ENCODE measurements around the gene CDK11B.
"Not testable (repeated sequence)": the region's sequence is repeated elsewhere in the genome, so short reads cannot be mapped to it uniquely, and the experiment has no call there.

CDK11B gene

DNA sequence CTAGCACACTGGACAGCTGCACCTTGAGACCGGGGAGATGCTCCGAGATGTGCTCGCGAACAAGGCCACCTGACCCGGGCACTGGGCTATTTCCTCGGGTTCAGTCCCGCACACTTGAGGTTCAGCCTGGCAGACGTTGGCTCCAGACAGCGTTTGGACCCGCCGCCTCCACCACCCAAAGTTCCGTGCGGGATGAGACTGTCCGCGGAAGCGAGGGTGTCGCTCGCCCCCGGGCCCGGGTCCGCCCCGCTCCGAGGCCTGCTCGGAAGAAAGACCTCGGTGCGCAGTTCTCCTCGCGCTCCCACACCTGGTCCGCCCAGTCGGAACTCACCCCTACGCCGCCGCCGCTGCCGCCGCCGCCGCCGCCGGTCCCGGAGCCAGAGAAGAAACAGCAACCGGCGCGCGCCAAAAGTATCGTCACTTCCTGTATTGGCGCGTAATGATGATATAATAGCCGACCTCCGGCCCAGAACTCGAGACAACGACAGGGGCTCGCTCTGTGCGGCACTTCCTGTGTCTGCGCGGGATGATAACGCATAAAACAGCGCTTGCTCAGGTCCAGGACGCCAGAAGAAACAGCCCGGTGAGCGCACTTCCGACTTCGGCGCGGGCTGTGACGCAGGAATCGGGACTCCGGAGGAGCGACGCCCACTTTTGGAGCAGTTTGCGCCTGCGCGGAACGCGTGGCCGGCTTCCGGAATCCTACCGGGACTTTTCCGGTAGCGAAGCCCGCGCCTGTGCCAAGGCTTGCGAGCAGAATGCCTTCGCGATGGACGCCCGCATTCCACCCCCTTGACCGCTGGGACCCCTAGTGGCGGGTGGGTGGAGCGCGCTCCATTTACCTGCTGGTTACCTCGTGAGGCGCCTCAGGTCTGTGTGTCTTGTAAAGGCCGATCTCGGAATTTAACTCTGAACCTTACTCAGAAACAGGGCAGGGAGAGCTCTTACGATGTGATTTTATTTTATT is at the start of gene CDK11B:
CDK11B (minus strand) TSS at position 422 of the 967 bp plus-strand sequence. CDS start 1,519 bp downstream, outside the sequence.
- peak; percentile 99 for DNase-seq

DNA sequence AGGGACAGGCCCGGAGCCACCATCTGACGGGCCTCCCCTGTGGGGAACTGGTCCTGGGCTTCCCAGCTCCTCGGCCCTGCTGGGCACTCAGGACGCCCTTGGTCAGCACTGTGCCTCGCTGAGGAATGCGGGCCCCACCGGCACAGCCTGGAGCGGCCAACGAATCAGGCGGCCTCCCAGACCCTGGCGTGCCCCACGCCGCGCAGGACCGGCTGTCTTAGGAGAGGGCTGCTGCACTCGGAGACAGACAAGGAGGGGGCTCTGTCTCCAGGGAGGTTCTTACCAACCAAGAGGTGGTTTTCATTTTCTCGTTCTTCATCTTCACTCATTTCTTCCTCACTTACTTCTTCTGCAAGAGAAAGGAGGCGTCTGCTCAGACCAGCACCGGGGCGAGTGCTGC is 49.1 kb upstream of the CDK11B start:
- peak; percentile 30 for DNase-seq

DNA sequence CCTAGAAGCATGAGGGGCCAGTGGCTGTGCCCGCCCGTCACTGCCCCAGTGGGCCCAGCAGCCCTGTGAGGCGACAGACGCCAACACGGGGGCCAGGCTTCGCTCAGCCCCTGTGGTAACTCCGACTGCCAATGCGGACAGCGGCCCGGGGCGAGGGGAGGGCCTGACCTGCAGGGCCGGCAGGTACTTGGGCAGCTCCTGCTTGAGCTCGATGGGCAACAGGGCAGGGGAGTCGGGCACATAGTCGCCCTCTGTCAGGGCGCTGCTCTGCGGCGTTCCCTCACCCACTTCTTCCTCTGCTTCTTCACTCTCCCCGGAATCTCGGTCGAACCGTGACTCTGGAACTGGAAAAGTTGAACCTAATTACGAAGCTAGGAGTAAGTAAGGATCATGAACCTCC is 48.4 kb upstream of the CDK11B start:
- peak; percentile 42 for DNase-seq

DNA sequence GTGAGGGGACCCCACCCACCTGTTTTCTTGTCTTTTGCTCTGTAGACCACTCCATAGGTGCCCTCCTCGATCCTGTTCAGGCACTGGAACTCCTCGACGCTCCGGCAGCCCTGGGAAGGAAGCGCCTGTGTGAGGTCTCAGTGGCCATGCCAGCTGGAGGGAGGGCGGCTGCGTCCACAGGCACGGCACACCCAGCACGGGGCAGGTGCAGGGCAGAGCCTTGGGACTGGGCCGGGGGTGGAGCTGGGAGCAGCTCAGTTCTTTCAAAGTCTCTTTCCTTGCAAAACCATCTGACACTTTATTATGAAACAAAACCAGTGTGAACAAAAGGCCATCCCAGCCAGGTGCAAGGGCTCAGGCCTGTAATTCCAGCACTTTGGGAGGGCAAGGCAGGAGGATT is 46.8 kb upstream of the CDK11B start:
- DNase-seq = not testable (repeated sequence)

DNA sequence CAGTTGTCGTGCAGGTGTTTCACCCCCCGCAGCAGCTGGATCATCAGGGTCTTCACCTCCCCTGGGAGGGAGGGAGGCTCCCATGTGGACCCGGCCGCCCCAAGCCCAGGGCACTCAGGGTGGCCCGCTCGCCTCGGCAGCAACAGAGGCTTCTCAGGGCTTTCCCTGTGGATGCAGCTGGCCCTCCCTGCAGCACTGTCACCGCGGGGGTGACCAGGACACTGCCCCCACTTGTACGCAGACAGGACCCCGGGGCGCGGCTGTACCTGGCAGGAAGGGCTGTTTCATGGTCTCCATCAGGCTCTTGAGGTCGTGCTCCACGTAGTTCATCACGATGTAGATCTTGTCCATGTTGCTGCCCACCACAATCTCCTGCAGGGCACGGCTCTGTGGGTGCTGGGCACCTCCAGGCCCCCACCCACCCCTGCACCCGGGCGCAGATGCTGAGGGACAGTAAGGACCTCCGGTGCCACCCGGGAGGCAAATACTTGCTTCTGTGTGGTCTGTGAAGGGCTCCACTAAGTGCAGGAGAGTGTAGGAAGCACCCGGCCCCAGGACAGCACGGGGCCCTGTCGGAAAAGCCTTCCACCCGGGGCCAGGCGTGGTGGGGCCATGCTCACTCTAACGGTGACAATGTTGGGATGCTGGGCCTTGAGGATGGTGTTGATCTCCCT is 45.6 kb upstream of the CDK11B start:
- peak; percentile 46 for DNase-seq

DNA sequence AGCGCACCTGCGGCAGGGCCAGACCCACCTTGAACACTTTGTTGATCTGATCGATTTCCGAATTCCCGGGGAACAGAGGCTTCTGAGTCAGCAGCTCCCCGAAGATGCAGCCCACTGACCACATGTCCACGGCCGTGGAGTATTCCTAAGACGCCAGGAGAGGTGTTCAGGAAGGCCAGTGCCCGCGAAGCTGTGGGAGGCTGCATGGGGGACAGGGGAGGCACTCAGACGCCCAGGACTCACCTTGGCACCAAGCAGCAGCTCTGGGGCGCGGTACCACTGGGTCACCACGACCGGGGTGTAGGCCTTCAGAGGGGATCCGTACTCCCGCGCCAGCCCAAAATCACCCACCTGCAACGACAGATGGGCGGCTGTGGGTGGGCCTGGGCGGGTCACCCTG is 45.0 kb upstream of the CDK11B start:
- peak; percentile 54 for DNase-seq

- peak; percentile 35 for DNase-seq
Observed at GRCh38 chr1:1702506-1702905, 43.7 kb upstream of the CDK11B start.

GRCh38 chr1:1700557-1700956 is 41.8 kb upstream of the CDK11B start:
- DNase-seq = not testable (repeated sequence)

DNA sequence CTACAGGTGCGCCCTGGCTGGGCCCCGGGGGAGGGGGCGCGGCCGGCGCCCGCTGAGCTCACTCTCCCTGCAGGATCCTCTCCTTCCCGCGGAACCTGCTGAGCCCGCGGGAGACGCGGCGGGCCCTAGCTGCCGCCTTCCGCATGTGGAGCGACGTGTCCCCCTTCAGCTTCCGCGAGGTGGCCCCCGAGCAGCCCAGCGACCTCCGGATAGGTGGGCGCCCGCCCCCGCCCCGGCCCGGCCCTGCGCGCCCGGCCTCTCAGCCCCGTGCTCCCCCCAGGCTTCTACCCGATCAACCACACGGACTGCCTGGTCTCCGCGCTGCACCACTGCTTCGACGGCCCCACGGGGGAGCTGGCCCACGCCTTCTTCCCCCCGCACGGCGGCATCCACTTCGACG is 41.3 kb upstream of the CDK11B start:
- DNase-seq = not testable (repeated sequence)

GRCh38 chr1:1699061-1699460 is 40.3 kb upstream of the CDK11B start:
- DNase-seq = peak; percentile 49

DNA sequence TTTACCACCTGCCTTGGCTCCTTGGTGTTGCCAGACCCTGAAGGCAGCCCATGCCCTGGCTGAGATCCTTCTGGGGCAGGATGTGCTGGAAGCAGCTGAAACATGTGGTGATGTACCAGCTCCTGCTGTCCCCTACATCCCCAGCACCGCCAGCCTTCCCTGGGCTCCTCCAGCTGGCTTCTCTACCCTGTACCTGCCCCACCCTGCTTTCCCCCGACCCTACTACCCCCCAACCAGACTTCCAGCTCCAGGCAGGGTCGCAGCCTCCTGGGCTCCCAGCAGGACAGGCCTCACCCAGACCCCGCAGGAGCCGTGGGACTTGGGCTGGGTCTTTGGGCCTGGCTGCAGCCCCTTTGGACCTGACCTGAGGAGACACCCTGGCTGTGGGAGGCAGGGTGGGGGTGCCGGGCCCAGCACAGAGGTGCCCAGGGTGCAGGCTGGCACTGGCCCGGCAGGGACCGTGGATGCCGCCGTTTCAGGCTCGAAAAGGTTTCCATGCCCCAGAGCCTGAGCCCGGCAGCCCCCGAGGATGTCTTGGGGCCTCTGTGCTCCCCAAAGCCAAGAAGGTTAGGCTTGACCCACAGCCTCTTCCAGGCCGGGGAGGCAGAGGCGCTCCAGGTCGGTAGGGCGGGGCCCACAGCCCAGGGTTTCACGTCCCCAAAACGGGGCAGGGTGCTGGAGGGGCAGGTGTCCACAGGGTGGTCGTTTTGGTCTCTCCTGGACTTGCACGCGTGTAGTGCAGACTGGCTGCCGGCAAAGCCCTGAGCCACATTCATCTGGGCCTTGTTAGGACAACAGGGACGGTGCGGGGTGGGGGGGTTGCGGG is 38.8 kb upstream of the CDK11B start:
- peak; percentile 49 for DNase-seq

- DNase-seq = peak; percentile 50
Observed at GRCh38 chr1:1696431-1697357, 37.9 kb upstream of the CDK11B start.

GRCh38 chr1:1692714-1693647 is 34.2 kb upstream of the CDK11B start, which contains the start of gene SLC35E2B:
Gene SLC35E2B (minus strand): TSS chr1:1692795. CDS start chr1:1676699, 16,096 bp downstream.
- peak; percentile 95 for DNase-seq

DNA sequence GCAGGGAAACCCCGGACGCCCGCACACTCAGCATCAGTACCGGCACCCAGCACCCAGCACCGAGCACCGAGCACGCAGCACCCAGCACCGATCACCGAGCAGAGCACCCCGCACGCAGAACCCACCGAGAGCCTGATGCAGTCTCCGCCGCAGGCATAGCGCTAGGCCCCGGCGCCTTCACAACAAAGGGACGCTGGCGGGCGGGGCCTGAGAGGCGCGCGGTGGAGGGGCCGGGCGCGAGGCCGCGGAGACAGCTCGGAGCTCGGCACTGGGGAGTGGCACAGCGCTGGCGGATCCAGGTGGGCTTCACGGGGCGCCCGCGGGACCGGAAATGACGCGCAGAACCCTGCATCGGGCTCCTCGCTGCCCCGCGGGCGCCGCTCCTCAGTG is 33.5 kb upstream of the CDK11B start:
- peak; percentile 86 for DNase-seq

GRCh38 chr1:1691443-1691842 is 32.6 kb upstream of the CDK11B start:
- peak; percentile 50 for DNase-seq

DNA sequence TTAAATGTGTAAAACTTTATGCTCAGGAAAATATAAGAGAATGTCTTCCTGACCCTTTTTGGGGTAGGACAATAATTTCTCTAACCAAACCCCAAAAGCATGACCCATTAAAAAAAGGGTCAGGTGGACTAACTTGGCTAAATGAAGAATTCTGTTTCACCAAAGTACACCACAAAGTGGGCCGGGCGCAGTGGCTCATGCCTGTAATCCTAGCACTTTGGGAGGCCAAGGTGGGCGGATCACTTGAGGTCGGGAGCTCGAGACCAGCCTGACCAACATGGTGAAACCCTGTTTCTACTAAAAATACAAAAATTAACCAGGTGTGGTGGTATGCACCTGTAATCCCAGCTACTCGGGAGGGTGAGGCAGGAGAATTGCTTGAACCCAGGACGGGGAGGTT is 30.7 kb upstream of the CDK11B start:
- DNase-seq = peak; percentile 22

DNA sequence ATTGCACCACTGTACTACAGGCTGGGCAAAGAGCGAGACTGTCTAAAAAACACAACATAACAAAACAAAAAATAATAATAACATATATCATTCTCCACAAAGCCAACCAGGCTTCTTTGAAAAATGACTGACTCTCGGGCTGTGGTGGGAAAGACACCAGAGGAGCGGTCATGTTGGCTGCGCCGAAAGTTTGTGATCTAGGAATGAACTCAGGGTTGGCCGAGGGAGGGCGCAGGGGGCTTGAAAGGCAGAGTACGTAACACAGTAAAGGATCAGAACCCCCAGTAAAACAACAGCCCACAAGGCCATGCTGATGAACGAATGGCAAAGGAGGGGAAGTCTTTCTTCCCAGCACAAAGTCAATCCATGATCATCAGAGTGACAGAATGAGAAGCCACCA is 29.0 kb upstream of the CDK11B start:
- DNase-seq = no peak

GRCh38 chr1:1684031-1684681 is 25.4 kb upstream of the CDK11B start:
- no peak for DNase-seq

DNA sequence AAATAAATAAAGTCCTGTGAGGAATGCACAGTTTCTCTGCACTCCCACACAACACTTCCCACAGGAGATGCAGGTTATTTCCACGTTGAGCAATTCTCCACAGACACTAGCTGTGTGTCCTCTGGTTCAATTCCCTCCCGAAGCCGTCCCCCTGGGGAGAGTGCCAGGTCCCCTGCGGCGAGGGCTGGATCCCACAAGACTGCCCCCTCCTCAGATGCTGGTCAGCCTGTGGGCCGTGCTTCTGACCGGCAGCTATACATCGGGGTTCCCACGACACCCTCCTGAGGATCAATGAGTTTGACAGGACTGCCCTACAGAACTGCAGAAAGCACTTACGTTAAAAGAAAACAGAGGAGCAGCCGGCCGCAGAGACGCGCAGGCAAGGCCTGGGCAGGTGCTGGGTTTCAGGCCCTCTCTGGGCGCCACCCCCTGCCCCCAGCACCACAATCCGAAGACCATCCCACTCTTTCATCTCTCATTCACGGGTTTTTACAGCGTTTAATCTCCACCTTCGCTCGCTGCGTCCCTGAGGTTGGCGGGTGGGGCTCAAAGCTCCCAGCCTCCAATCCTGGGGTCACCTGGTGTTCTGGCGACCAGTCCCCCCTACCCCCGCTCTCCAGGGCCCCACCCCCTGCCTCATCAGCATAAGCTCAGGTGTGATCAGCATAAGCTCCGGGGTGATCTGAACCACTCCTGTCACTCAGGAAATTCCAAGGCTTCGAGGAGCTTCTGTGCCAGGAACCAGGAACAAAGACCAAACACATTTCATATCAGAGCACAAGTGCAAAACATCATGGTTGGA is 24.5 kb upstream of the CDK11B start:
- no peak for DNase-seq
